HCT116 (cell line): ENCODE results near the gene GAS2. TPM values are rescaled to one million over a fixed set of nuclear protein-coding genes. Genes with fewer than 3 reads are reported as not detected.

Experiments used
- ATAC-seq: fragments of 200-7000 bp; cut with Tn5 transposase; 2 replicates; pipeline ENCODE4 v1.9.1; 2020; ENCODE audit warnings: mild to moderate bottlenecking, moderate library complexity
- BruUV-seq: library from RNA; stranded (reverse); fragments of 400-500 nt; replicated peaks from 2 replicates; lab custom pipeline; 2021; lab: Mats Ljungman, UMichigan
- CTCF ChIA-PET: fragments of 300-600 bp; sonication (Branson Sonifier 250); formaldehyde crosslinking; loops from one replicate; lab custom pipeline; 2021; ENCODE audit warnings: antibody characterized with exemption; lab: Charles Lee
- POLR2A ChIA-PET: fragments of 300-600, 350-600 bp; sonication (Branson Sonifier 250); formaldehyde crosslinking; loops from one replicate; lab custom pipeline; 2021; ENCODE audit warnings: antibody characterized with exemption; lab: Charles Lee
- RAD21 ChIA-PET, 2 experiments: fragments of 300-600 bp; sonication (Branson Sonifier 250); formaldehyde crosslinking; loops; one replicate each; lab custom pipeline; 2023; ENCODE audit warnings: low total read pairs in 2 of 2; ENCODE audit not compliant: uncharacterized antibody in 2 of 2, unreplicated experiment in 2 of 2, low non-redundant PET in 1 of 2; lab: Charles Lee
- DNase-seq: peaks from one replicate; pipeline ENCODE4 v3.0.0-alpha.2; 2010; ENCODE audit warnings: low read depth, low spot score
- H2AFZ ChIP-seq: fragments of 200-600 bp; shearing (Covaris generic), sonication (generic); 2 replicates; pipeline ENCODE4 v1.6.1; 2017; ENCODE audit warnings: low read depth, mixed run types, mixed read lengths, antibody characterized with exemption, low read length; ENCODE audit not compliant: poor library complexity, severe bottlenecking
- H3K27ac ChIP-seq: 2 replicates; pipeline ENCODE4 v1.5.1; 2012; ENCODE audit warnings: low read depth, low read length
- H3K27me3 ChIP-seq: fragments of 200-600 bp; sonication (generic); 2 replicates; pipeline ENCODE4 v1.6.1; 2016; ENCODE audit warnings: mixed run types, low read length, mixed read lengths; ENCODE audit not compliant: insufficient read depth
- H3K36me3 ChIP-seq, 2 experiments: fragments of 200-500 bp in 1 of 2; fragments of 200-600 bp in 1 of 2; sonication (Bioruptor generic) in 1 of 2; sonication (generic) in 1 of 2; 2 replicates each; pipeline versions ENCODE4 v1.5.1 to v1.6.1; 2014 to 2016; ENCODE audit warnings: low read length in 2 of 2, inconsistent platforms in 1 of 2, mixed read lengths in 1 of 2, mixed run types in 1 of 2; ENCODE audit not compliant: insufficient read depth in 2 of 2, control insufficient read depth in 1 of 2
- H3K4me1 ChIP-seq, 2 experiments: fragments of 200-600 bp in 1 of 2; sonication (generic) in 1 of 2; 2 replicates each; pipeline versions ENCODE4 v1.5.1 to v1.6.1; 2012 to 2017; ENCODE audit warnings: low read length in 2 of 2, inconsistent platforms in 1 of 2, mild to moderate bottlenecking in 1 of 2, mixed read lengths in 1 of 2, mixed run types in 1 of 2, moderate library complexity in 1 of 2; ENCODE audit not compliant: insufficient read depth in 2 of 2, control insufficient read depth in 1 of 2
- H3K4me2 ChIP-seq: fragments of 200-600 bp; sonication (generic); 2 replicates; pipeline ENCODE4 v1.6.1; 2017; ENCODE audit warnings: mixed run types, low read length, mixed read lengths
- H3K4me3 ChIP-seq, 2 experiments: fragments of 200-600 bp in 1 of 2; sonication (generic) in 1 of 2; replicated peaks in 1 of 2; 2 replicates each; pipeline ENCODE4 v1.5.1; 2011 to 2016; ENCODE audit warnings: low read length in 2 of 2, control low read depth in 1 of 2, low read depth in 1 of 2, mild to moderate bottlenecking in 1 of 2, mixed read lengths in 1 of 2, mixed run types in 1 of 2
- H3K79me2 ChIP-seq: fragments of 200-600 bp; sonication (generic); 2 replicates; pipeline ENCODE4 v1.6.1; 2017; ENCODE audit warnings: mild to moderate bottlenecking, mixed run types, low read length, moderate library complexity, mixed read lengths; ENCODE audit not compliant: insufficient read depth
- H3K9ac ChIP-seq: fragments of 200-600 bp; sonication (generic); 2 replicates; pipeline ENCODE4 v1.6.1; 2016; ENCODE audit warnings: low read length, mixed read lengths
- H3K9me2 ChIP-seq: fragments of 200-600 bp; sonication (generic), shearing (Covaris generic); 2 replicates; pipeline ENCODE4 v1.6.1; 2017; ENCODE audit warnings: mixed run types, mild to moderate bottlenecking, moderate library complexity; ENCODE audit not compliant: insufficient read depth
- H3K9me3 ChIP-seq, 2 experiments: fragments of 200-500 bp in 1 of 2; fragments of 200-600 bp in 1 of 2; sonication (Bioruptor generic) in 1 of 2; sonication (generic) in 1 of 2; 2 replicates each; pipeline ENCODE4 v1.6.1; 2014 to 2017; ENCODE audit warnings: low read length in 2 of 2, mixed read lengths in 2 of 2, inconsistent platforms in 1 of 2, low read depth in 1 of 2, mild to moderate bottlenecking in 1 of 2, mixed run types in 1 of 2, moderate library complexity in 1 of 2; ENCODE audit not compliant: control insufficient read depth in 1 of 2, insufficient read depth in 1 of 2
- H4K20me1 ChIP-seq: fragments of 200-600 bp; sonication (generic), shearing (Covaris generic); 2 replicates; pipeline ENCODE4 v1.6.1; 2017; ENCODE audit warnings: mixed run types, mild to moderate bottlenecking, moderate library complexity; ENCODE audit not compliant: insufficient read depth
- CBX3 ChIP-seq: IDR thresholded peaks from 2 replicates; pipeline ENCODE4 v1.6.1; 2012; ENCODE audit warnings: low read depth
- CEBPB ChIP-seq: IDR thresholded peaks from 2 replicates; pipeline ENCODE4 v1.6.1; 2012; ENCODE audit warnings: low read depth
- EZH2 ChIP-seq: fragments of 200-600 bp; sonication (generic); IDR thresholded peaks from 2 replicates; pipeline ENCODE4 v1.6.1; 2017; ENCODE audit warnings: antibody characterized with exemption, mixed run types
- MAX ChIP-seq: IDR thresholded peaks from 2 replicates; pipeline ENCODE4 v1.6.1; 2012
- POLR2A ChIP-seq: IDR thresholded peaks from 2 replicates; pipeline ENCODE4 v1.7.0; 2011; ENCODE audit warnings: borderline replicate concordance; ENCODE audit not compliant: insufficient read depth, insufficient read length; ENCODE audit errors: extremely low read depth
- TCF7L2 ChIP-seq: IDR thresholded peaks from 2 replicates; pipeline ENCODE4 v1.7.0; 2011; ENCODE audit warnings: borderline replicate concordance, inconsistent platforms; ENCODE audit not compliant: insufficient read depth, insufficient read length; ENCODE audit errors: extremely low read depth
- ZFX ChIP-seq: fragments of 450-650 bp; IDR thresholded peaks from 2 replicates; pipeline ENCODE4 v1.6.1; 2017
- ZNF274 ChIP-seq: fragments of 200-500 bp; sonication (Bioruptor generic); IDR thresholded peaks from 2 replicates; pipeline ENCODE4 v1.6.1; 2014; ENCODE audit warnings: mild to moderate bottlenecking, low read depth, low read length, inconsistent platforms
- intact Hi-C: fragments of 100-400 bp; cut with micrococcal nuclease; formaldehyde crosslinking; loops from 2 replicates; pipeline ENCODE4 v1.10.0; 2022
- total RNA-seq: library from RNA; stranded (reverse); gene quantifications from one replicate; pipeline ENCODE4 v1.2.1, GENCODE V29; 2021; ENCODE audit not compliant: unreplicated experiment
- TF ChIP-seq, protein P1 (sequence below): IDR thresholded peaks from 2 replicates; pipeline ENCODE4 v1.6.1; 2011; ENCODE audit warnings: mild to moderate bottlenecking, low read length, moderate library complexity; ENCODE audit not compliant: insufficient replicate concordance; ENCODE audit errors: extremely low read depth

GAS2 gene
- total RNA-seq, 1 experiment from 2014 or later: not detected

- no peak for ATAC-seq
- ChIA-PET RAD21 (no interaction called here), POLR2A (no interaction called here), CTCF (no interaction called here)
- Histone ChIP-seq H3K27me3 (peaks cover 29% of the 10 kb centered on the region), H3K27ac (no peak overlapping the region), H3K9me3 (no peaks in the 10 kb centered on the region), H2AFZ (no peak overlapping the region), H3K79me2 (no peaks in the 10 kb centered on the region), H3K36me3 (no peaks in the 10 kb centered on the region), H3K4me2 (no peak overlapping the region), H3K4me1 (no peaks in the 10 kb centered on the region), H4K20me1 (no peaks in the 10 kb centered on the region), H3K4me3 (no peak overlapping the region), H3K9ac (no peak overlapping the region), H3K9me2 (no peaks in the 10 kb centered on the region)
- intact Hi-C loops: no loop called here
- no peak for TF ChIP-seq ZFX
- TF ChIP-seq TCF7L2: no peak
- TF ChIP-seq CBX3: no peak
- no peak for TF ChIP-seq CEBPB
- TF ChIP-seq EZH2: no peak
- no peak for TF ChIP-seq ZNF274
- no peak for TF ChIP-seq MAX
- TF ChIP-seq POLR2A: no peak
- TF ChIP-seq, protein P1, sequence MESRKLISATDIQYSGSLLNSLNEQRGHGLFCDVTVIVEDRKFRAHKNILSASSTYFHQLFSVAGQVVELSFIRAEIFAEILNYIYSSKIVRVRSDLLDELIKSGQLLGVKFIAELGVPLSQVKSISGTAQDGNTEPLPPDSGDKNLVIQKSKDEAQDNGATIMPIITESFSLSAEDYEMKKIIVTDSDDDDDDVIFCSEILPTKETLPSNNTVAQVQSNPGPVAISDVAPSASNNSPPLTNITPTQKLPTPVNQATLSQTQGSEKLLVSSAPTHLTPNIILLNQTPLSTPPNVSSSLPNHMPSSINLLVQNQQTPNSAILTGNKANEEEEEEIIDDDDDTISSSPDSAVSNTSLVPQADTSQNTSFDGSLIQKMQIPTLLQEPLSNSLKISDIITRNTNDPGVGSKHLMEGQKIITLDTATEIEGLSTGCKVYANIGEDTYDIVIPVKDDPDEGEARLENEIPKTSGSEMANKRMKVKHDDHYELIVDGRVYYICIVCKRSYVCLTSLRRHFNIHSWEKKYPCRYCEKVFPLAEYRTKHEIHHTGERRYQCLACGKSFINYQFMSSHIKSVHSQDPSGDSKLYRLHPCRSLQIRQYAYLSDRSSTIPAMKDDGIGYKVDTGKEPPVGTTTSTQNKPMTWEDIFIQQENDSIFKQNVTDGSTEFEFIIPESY: no peak
- BruUV-seq: no TSS peak
- no peak for DNase-seq
Observed at GRCh38 chr11:22656130-22656529, 10.3 kb upstream of the GAS2 start.
